Forelimb muscle (tissue), 1 donor: ENCODE data around the gene PLEKHF1. TPM values are rescaled to one million over a fixed set of nuclear protein-coding genes. Genes with fewer than 3 reads are reported as not detected.

Experiments
- DNase-seq: peaks from one replicate; pipeline ENCODE4 v3.0.0-alpha.2; 2013; ENCODE audit warnings: low read depth
- polyA plus RNA-seq: library from polyadenylated mRNA; unstranded; fragments of 120-200 nt; gene quantifications from one replicate; pipeline ENCODE4 v1.2.1, GENCODE V29; 2013; ENCODE audit not compliant: insufficient read length

Gene PLEKHF1
- polyA plus RNA-seq, 1 donor = 4.0 TPM

DNA sequence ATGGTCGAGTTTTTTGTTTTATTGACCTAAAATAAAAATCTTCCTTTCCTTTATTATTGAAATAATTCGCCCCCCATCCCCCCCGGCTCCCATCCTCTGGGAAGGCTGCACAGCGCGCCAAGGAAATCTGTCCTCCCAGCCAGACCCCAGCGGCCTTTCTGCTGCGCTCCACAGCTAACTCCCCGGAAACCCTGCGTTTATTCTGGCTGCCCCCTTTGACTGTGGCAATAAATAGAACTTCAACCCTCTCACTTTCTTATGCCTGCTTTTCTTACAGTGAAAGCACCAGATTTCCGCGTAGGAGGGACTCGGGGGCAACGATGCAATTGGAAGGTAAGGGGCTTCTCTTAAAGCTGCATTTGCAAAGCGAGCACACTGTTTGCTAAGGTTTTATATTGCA lies 59.5 kb downstream of the PLEKHF1 start:
- DNase-seq = no peak

Other genes with a start within 250 kb of the PLEKHF1 start
- 0.18 TPM for gene VSTM2B, start 139.5 kb upstream of the PLEKHF1 start, polyA plus RNA-seq
- gene POP4, start 59.2 kb upstream of the PLEKHF1 start, polyA plus RNA-seq = 42.0 TPM
- gene C19orf12, start 49.8 kb downstream of the PLEKHF1 start, polyA plus RNA-seq = 21.4 TPM
- 22.8 TPM for gene CCNE1, start 146.5 kb downstream of the PLEKHF1 start, polyA plus RNA-seq